Fibroblast of skin of right quadriceps (primary cell): ENCODE results near the gene RNFT2.

ENCODE experiments used
- DNase-seq: peaks from one replicate; pipeline ENCODE4 v3.0.0-alpha.2; 2013

RNFT2 gene

DNA sequence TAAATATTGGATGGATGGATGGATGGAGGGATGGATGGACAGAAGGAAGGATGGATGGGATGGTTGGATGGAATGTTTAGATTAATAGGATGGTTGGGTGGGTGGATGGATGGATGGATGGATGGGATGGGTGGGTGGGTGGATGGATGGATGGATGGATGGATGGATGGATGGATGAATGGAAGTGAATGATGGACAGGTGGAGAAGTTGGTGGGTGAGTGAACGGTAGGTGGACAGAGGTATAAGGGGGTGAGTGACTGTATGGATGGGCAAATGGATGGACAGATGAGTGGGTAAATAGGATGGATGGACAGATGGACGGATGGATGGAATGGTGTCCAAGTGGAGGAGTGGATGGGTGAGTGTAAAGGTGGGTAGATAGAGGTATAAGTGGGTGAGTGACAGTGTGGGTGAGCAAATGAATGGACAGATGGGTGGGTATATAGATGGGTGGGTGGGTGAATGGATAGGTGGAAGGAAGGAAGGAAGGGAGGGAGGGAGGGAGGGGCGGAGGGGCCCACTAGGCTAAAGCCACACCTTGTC lies 101.2 kb downstream of the RNFT2 start:
- DNase-seq = no peak

DNA sequence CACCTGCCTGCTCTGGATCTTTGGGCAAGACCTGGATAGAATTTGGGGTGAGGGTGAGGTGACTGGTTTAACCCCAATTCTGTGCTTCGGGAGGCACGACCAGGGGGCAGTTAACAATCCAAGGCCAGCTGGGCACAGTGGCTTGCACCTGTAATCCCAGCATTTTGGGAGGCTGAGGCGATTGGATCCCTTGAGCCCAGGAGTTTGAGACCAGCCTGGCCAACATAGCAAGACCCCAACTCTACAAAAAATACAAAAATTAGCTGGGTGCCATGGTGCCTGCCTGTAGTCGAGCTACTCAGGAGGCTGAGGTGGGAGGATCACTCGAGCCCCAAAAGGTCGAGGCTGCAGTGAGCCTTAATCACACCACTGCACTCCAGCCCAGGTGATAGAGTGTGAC lies 105.0 kb downstream of the RNFT2 start:
- no peak for DNase-seq

DNA sequence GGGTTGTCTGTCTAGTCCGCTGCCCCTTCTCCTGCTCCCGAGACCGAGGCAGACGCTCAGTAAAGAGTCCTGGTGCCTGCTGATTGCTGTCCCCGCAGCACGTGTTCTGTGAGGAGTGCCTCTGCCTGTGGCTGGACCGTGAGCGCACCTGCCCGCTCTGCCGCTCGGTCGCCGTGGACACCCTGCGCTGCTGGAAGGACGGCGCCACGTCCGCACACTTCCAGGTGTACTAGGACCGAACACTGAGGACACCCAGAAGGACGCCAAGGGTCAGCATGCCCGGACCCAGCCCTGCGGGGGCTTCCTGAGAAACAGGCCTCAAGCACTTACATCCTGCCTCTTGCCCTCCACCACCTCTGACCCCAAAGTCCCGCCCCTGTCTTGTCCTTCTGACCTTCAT lies 111.1 kb downstream of the RNFT2 start:
- DNase-seq = no peak

DNA sequence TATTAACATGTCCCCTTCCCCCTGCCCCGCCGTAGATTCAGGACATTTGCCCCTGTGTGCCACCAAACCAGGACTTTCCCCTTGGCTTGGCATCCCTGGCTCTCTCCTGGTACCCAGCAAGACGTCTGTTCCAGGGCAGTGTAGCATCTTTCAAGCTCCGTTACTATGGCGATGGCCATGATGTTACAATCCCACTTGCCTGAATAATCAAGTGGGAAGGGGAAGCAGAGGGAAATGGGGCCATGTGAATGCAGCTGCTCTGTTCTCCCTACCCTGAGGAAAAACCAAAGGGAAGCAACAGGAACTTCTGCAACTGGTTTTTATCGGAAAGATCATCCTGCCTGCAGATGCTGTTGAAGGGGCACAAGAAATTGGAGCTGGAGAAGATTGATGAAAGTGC lies 114.2 kb downstream of the RNFT2 start:
- DNase-seq = no peak

DNA sequence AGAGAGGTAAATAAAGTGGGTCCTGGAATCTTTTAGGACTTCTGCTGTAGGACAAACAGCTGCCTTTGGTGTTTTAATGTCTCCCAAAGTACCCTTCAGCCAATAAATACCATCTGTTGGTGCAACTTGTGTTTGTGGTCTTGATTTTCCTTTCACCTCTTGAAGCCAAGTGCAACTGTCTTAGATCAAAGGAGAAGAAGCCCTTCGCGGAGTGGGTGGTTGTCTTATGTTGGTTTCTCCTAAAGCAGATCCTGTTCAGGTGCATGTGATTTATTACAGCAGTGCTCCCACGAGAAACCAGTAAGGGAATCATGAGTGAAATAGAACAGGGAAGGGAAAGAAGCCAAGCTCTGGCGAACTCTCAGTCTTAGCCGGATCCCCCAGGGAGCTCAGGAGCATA lies 115.4 kb downstream of the RNFT2 start:
- DNase-seq = no peak

DNA sequence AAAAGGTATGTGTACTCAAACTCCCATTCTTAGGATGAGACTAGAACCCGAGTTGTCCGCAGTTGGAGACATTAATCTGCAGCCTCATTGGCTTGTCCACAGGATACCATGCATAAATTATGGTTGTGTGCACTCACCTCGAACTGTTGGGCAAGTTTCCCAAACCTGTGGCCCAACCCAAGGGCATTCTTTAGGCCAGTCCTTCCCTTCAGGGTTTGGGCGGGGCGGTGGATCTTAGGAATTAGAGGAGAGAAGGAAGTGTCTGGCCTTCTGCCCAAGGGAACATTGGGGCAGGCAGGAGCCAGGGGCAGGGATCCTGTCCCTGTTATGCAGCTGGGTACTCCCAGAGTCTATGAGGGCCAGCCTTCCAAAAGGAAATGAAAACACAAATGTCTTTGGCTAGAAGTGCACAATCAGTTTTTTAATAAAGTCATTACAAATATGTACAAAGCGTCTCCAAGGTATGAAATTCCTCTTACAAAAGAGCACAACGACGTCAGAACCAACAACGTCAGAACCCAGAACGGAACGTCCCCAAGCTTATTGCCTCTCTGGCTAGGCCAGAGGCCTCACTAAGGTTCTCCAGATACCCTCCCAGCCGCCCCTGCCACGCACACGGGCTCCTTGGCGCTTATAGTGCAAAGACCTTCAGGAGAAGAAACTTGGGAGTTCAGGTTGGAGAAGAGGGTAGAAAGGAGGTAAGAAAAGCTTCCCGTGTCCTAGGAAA lies 117.8 kb downstream of the RNFT2 start:
- no peak for DNase-seq

DNA sequence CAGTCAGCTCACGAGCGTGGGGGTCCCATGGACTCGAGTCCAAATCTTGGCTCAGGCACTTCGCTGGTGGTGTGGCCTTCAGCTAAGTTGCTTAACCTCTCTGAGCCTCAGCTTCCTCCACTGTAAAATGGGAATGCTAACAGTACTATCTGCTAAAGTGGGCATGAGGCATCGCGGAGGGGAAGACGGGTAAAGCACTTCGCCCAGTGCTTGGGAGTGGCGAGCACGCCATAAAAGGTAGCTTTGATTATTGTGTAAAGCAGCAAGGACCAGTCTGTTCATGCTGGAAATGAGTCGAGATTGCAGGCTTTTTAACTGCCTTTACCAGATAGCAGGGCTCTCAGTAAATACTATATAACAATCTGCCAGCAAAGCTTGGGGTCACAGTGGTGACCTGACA lies 118.6 kb downstream of the RNFT2 start:
- no peak for DNase-seq

DNA sequence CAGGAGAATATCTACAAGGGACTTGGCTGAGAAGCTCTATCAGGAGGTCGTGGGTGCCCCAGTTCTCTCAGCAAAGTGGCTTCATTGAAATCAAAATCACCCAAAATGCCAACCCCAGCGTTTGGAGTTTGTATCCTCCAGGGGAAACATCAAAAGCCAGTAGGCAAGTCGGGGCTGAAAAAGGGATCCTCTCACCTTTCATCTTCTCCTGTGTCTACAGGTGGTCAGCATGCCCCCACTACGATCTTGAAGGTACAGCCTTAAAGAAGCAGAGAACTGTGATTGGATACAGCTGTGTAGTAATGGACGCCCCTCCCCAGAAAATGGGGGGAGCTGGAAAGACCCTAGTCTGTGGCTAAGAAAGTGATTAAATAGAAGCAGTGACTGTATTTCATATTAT lies 121.0 kb downstream of the RNFT2 start:
- no peak for DNase-seq

DNA sequence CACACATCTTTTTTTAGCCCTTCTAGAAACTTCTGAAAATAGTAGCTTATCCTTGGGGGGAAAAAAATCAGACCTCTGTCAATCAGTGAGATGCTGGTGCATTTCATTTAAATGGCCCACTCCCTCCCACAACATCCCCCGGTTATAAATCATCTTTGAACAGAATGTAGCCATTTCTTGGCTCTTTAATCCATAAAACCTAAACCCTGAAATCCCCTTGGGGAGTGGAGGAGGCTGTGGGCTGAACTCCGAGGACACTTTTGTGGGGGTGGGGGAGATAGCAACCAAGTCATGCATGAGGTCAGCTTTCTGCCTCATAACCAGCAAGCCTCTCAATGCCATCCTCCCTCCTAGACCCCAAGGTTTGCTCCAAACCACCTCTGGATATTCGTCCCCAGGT lies 122.1 kb downstream of the RNFT2 start:
- DNase-seq = no peak

DNA sequence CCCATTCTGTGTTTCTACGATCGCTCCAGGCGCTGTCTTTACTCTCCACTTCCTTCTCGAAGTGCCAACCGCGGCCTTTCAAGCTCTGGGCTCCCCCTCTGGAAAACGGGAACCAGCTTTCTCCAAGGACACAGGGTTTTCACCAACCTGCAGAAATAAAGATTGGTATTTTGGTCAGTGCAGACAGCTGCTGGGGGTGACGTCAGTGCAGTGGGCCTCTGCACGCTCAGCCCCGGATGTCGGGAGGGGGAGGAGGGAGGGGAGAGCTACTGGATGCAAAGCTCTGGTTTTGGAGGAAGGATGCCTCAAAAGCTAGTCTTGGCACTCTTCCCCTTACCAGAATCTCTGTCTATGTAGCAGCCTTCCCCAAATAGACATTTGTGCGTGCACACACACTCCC lies 123.2 kb downstream of the RNFT2 start:
- peak; percentile 80 for DNase-seq

DNA sequence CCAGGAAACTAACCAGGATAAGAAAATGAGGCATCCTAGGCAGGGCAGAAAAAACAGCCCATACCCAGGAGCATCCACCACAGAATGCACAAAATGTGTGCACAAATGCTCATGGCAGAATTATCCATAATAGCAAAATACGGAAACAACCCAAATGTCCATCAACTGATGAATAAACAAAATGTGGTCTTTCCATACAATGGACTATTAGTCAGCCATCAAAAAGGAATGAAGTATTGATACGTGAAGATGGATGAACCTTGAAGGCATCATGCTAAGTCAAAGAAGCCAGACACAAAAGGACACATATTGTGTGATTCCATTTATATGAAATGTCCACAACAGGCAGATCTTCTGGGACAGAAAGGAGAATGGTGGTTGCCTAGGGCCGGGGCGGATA lies 124.1 kb downstream of the RNFT2 start:
- DNase-seq = no peak

DNA sequence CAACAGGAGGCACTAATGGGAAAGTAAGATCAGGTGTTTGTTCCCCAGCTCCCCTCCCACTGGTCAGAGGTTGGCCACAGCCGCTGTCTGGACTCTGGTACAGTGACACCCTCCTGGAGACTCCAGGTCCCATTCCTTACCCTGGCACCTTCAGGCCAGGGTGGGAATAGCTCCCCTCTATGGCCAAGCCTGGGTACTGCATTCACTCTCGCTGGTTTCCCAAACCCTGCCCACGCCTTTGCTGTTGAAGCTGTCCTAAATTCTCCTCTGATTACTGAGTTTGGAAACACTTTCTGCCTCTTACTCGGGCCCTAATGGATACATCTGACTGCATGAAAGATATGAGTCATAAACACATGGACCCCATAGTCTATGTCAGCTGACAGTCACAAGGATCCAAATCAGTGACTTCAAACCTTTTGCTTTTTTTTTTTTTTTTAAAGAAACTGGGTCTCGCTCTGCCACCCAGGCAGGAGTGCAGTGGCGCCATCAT lies 125.2 kb downstream of the RNFT2 start:
- peak; percentile 48 for DNase-seq

DNA sequence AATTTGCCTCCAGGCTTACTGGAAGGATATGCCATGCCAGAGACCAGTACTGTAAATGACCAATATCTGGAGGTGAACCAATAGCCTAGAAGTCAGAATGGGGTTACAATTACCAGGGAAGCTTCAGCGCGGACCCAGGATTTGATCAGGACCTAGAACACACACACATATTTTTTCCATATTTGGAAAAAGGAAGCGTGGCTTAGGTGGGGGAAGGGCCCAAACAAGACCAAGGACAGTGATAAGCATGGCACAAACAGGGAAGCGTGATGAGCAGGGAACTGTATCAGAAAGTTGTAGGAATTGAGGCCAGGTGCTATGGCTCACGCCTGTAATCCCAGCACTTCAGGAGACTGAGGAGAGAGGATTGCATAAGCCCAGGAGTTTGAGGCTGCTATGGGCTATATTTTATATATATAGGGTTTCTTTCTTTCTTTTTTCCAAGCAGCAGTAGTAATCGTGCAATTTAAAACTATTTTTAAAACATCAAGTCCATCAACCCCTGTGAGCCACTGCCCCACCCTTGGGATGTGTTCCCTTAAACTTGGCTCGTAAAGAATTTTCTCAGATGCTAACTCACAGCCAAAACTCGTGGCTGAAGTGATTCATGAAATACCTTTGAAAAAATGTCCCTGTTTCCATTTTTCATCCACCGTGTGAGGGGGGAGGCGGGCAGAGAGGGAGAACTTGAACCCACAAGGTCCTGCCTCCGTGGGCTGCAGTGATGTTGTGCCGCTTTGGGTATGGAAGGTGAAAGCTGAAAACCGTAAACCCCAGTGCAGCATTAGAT lies 126.5 kb downstream of the RNFT2 start:
- DNase-seq = peak; percentile 88

DNA sequence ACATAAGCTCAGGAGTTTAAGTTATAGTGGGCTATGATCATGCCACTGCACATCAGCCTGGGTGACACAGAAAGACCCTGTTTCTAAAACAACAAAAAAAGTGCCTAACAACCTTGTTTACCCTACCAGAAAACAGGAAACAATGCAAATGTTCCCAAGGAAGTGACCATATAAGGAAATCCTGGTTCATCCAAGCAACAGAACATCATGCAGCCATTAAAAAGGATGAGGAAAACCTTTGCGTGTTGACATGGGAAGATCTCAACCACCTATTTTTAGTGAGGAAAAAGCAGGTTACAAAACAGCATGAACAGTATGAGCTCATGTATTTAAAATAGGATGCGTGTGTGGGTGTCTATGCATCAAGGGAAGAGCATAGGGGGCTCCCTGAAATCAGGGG lies 129.4 kb downstream of the RNFT2 start:
- no peak for DNase-seq

DNA sequence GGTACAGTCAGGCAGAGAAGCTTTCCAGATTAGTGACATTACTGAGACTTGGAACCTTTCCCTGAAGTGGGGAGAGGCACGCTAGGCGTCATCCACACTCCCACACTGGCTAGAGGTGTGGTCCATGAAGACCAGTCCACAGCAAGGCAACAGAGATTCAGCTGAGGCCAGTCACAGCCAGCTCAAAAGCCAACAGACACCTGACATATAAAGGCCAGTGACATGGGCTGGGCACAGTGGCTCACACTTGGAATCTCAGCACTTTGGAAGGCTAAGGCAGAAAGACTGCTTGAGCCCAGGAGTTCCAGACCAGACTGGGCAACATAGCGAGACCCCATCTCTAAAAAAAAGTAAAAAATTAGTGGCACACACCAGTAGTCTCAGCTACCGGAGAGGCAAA lies 132.2 kb downstream of the RNFT2 start:
- DNase-seq = no peak

DNA sequence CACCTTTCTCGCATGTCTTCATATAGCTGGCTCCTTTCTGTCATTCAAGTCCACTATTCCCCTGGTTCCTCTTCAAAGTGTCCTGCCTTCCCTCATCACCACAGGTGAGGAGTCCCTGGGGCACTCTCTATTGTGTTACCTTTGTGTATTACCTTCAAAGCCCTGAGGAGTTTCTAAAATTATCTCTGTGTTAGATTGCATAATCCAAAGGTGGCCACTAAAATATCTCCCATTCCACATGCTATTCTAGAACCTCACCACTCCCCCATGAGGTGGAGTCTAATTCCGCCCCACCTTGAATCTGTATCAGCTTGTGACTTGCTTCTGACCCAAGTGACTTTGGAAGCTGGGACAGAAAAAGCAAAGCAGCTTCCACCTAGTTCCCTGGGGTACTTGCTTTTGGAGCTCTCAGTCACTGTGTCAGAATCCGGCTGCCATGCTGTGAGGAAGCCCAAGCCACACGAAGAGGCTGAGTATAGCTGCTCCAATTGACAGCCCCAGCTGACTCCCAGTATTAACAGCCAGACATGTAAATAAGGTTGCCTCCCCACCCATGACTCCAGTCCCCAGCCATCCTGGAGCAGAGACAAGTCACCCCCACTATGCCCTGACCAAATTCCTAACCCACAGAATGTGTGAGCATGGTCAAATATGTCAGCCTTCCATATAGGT lies 136.3 kb downstream of the RNFT2 start:
- no peak for DNase-seq

DNA sequence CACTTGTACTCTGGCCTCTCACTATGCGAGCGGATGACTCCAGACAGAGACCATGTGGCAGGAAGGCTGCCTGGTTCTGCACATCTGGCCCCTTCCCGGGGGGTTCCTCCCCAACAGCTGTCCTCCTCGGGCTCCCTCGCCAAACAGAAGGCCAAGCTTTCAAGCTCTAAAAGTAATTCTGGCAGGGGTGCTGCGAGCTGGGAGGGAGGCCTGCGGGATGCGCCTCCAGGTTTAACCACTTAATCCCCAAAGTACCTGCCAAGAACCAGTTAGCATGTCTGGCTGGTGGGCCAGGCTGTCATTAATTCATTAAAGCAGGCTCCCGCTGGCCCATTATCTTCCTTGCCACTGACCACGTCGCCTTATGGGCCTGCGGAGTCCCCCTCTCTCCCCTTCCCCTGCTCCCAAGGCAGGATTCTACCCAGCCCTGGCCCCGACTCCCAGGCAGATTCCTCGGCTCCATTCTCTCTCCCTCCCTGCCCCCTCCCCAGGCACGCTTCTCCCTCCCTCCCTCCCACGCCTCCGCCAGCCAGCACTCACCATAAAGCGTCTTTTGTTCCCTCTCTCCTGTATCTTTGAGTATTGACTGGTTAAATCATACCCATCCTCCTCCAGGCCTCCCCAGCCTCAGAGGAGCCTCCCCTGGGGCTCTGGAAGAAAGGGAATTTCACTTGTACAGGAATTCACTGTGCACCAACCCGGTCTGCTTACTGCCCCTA lies 138.2 kb downstream of the RNFT2 start:
- DNase-seq = no peak

DNA sequence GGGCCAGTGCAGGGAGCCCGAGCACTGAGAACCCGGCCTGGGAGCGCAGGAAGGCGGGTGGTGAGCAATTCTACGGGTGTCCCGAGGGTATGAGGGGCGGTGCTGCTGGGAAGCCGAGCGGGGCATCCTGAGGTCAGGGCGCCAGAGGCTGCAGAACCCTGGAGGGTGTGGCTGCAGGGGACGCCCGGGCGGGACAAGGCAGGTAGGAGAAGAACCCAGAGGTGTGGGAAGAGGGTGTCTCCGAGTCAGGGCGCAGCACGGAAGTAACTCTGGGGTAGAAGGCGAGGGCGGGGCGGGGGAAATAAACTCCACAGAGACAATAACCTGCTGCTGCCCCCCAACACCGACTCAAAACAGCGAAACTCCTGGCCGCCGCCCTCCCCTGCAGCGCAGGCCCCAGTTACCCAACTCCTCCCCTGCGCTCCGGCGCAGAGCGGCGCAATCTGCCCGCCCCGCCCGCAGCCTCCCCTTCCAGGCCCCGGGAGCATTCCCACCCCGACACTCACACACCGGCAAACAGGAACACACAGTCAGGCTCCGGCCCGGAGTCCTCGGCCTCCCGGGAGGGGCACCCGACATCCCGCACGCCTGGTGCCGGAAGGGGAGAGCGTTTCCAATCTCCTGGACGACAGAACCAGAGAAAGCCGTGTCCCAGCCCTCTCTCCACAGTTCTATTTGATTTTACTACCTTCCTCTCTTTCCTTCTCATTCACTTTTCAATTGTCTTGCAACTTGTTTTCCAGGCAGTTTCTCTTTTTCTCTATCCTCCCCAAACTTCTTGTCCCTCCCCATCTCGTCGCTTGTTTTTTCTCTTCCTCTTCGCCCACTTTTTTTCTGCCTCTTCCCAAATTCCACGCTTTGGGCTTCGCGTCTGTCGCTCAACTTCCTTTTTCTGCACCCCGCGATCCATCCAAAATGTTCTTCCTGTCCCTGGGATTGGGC lies 140.7 kb downstream of the RNFT2 start:
- DNase-seq = no peak

DNA sequence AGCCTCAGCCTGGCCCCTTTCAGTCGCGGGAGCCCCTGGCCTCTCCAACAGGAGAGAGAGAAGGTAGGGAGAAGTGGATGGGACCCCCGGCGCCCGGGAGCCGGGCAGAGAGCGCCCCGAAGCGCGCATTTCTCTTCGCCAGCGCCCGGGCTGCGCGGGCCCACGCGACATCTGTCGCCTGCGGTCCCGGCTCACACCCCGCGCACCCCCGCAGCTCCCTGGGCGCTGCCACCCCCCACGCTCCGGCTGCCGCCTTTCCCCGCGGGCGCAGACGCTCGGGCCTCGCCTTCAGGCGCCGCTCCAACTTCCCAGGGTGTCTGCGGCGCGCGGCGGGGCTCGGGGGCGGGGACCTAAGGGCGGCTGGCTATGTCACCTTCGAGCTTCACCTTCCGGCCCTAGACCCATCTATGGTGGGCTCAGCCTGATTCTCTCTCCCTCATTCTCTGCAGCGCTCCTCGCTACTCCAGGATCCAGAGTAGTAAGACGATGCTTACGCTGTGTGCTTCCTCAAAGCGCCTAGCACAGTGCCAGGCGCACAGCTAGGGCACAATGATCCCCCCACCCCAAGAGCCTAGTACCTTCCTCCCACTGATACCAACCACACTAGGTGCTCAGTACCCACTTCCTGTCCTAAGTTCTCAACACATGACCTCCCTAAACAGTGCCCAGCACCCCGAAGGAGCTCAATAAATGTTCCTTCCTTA lies 141.5 kb downstream of the RNFT2 start:
- DNase-seq = no peak

DNA sequence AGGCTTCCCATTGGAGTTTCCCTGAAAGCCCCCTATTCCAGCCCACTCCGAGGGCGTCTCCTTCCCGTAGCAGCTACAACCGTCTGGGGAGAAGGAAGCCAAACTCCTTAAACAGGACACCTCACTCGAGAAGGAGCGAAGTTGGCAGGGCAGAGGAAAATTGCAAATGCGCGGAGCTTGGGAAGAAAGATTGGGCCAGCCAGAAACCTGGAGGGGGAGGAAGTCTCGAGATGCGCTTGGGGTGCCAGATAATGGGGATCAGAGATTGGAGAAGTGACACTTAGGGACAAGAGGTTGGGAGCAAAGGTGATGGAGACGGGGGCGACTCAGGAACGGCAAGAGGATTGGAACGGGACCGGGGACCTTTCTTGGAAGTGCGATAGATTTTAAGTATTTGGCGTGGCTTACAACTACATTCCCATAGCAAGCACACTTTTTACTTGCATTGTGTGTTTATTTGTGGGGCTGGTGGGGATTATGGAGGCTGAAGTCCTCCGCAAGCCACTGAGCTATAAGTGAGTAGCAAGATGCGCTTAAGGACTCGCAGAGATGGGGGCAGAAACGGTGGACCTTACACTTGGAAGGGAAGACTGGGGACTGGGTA lies 142.2 kb downstream of the RNFT2 start:
- DNase-seq = no peak
